Measurements from ENCODE around the gene ZFP64. TPM values are rescaled to one million over a fixed set of nuclear protein-coding genes. Genes with fewer than 3 reads are reported as not detected.
"Not testable (repeated sequence)": the region's sequence is repeated elsewhere in the genome, so short reads cannot be mapped to it uniquely, and the experiment has no call there.

ZFP64 gene
- total and polyA plus RNA-seq, 4 experiments from 2014 or later = 6.2 to 12.8 (median 11.3) TPM

DNA sequence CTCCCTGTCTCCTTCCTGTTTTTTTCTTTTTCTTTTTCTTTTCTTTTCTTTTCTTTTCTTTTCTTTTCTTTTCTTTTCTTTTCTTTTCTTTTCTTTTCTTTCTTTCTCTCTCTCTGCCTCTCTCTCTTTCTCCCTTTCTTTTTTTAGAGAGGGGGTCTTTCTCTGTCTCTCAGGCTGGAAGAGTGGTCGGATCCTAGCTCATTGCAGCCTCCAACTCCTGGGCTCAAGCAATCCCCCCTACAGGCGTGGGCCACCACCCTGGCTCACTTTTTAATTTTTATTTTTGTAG is 1.1 kb upstream of the ZFP64 start:
- H3K4me1 Mint-ChIP-seq = peaks cover 7 to 25% (median 17%) of the 10 kb centered on the region in 4 donors
- not testable (repeated sequence) for H3K9me3 Mint-ChIP-seq
- CTCF ChIA-PET (ENCODE audit: partially characterized antibody) = interaction anchor here (1.1 to 1.5 kb wide), 4 partner anchors 10 to 1741 kb away, joined by 3 to 6 read pairs (median 5); no protein-coding TSS in a partner anchor

DNA sequence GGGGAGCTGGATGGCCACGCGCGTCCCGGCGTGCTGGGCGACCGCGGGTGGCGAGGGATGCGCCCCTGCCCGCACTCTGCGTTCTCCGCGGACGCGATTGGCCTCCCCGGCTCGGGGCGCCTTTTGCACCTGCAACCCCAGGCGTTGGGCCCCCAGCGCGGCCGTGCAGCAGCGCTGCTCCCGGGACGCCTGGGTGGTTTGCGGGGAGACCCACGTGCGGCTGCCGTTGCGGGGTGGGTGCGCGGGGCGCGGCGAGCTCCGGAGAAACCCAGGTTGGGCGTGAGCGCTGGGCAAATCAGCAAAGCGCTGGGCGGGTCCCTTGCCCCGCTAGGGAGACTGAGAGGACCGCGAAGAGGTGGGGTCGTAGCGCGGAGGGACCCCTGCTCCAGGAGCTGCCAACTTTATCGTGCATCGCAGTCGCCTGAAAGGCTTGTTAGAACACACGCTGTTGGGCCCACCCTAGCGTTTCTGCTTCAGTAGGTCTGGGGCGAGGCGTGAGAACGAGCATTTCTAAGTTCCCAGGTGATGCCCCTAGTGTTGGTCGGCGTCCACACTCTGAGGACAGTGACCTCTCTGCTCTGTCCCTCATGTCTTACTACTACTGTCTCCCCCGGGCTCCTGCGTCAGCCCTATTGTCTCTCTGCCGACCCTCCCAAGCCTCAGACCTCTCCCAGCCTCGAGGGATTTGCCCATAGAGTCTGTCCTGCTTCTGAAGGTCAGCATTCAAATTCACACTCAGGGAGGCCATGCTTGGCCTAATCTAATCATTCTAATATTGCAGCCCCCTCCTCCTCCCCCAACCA is 538 bp upstream of the ZFP64 start:
- Histone ChIP-seq H3K36me3 (ENCODE audit: insufficient read depth, low read length) (no peaks in the 10 kb centered on the region), H3K27me3 (ENCODE audit: insufficient read depth, low read length) (no peaks in the 10 kb centered on the region), H3K4me1 (ENCODE audit: insufficient read depth, low read length) (peaks cover 16% of the 10 kb centered on the region), H3K4me3 (ENCODE audit: low read length in 2 of 2) (peak overlapping the region; percentile 84 to 85), H3K9me3 (ENCODE audit: control insufficient read depth in 1 of 2, low read length in 2 of 2) (no peaks in the 10 kb centered on the region), H3K27ac (ENCODE audit: low read depth, low read length) (peak overlapping the region; percentile 66)
- H3K36me3 Mint-ChIP-seq = peaks cover under 1 to 8% of the 10 kb centered on the region in 2 donors
- H3K4me3 Mint-ChIP-seq = peak overlapping the region; percentile 86 to 97 (median 89)
- H3K4me1 Mint-ChIP-seq = peaks cover 7 to 25% (median 17%) of the 10 kb centered on the region in 4 donors
- no peaks in the 10 kb centered on the region for H3K27me3 Mint-ChIP-seq
- ChIA-PET POLR2A (ENCODE audit: partially characterized antibody) (interaction anchor here (0.5 to 1.9 kb wide), 6 partner anchors 10 to 1234 kb away, joined by 3 to 9 read pairs (median 3); partner anchors contain the start of genes DPM1 and MOCS3), CTCF (ENCODE audit: partially characterized antibody) (interaction anchor here (0.9 to 1.5 kb wide), 7 partner anchors 9 to 1741 kb away, joined by 3 to 6 read pairs (median 3); no protein-coding TSS in a partner anchor)
- DNase-seq = peak in 2 of 5 donors; percentile 66 to 68
- intact Hi-C loops (cut with micrococcal nuclease) = no loop called here
- H3K27ac Mint-ChIP-seq = peak overlapping the region; percentile 84 to 96 (median 90)
- peaks cover 0 to 2% (median 0%) of the 10 kb centered on the region in 8 donors for H3K9me3 Mint-ChIP-seq

More for the DNA sequence above, 1.1 kb upstream of the ZFP64 start:
- H3K36me3 ChIP-seq (ENCODE audit: insufficient read depth, low read length); H3K4me3 ChIP-seq (ENCODE audit: low read length in 2 of 2); H3K9me3 ChIP-seq (ENCODE audit: control insufficient read depth in 1 of 2, low read length in 2 of 2); DNase-seq; H3K27me3 ChIP-seq (ENCODE audit: insufficient read depth, low read length); intact Hi-C loops (cut with micrococcal nuclease); H3K27me3 Mint-ChIP-seq; H3K36me3 Mint-ChIP-seq: not testable (repeated sequence)
- peak overlapping the region; percentile 66 for H3K27ac ChIP-seq (ENCODE audit: low read depth, low read length)
- Mint-ChIP-seq H3K4me3 (peak overlapping the region; percentile 86 to 93 (median 88)), H3K27ac (peak overlapping the region in 6 of 7 donors; percentile 46 to 96 (median 92))
- peaks cover 16% of the 10 kb centered on the region for H3K4me1 ChIP-seq (ENCODE audit: insufficient read depth, low read length)
- POLR2A ChIA-PET (ENCODE audit: partially characterized antibody) = interaction anchor here (0.9 kb wide), 1 partner anchor 1234 kb away, joined by 3 read pairs; the partner anchor contains the start of genes DPM1 and MOCS3

GRCh38 chr20:52190437-52191131 is 995 bp downstream of the ZFP64 start:
- POLR2A ChIA-PET (ENCODE audit: partially characterized antibody) = interaction anchor here (1.1 to 1.9 kb wide), 2 partner anchors 9 to 21 kb away, joined by 3 to 9 read pairs; no protein-coding TSS in a partner anchor

GRCh38 chr20:52181766-52182165 is 9.8 kb downstream of the ZFP64 start:
- POLR2A ChIA-PET (ENCODE audit: partially characterized antibody) = interaction anchor here (1.8 kb wide), 1 partner anchor 9 kb away, joined by 9 read pairs; the partner anchor contains the start of gene ZFP64
- H3K36me3 Mint-ChIP-seq = peaks cover 45 to 46% of the 10 kb centered on the region in 2 donors

More at GRCh38 chr20:52190437-52191131, 995 bp downstream of the ZFP64 start:
- Histone ChIP-seq H3K9me3 (ENCODE audit: control insufficient read depth in 1 of 2, low read length in 2 of 2) (no peaks in the 10 kb centered on the region), H3K27ac (ENCODE audit: low read depth, low read length) (peak overlapping the region; percentile 66), H3K36me3 (ENCODE audit: insufficient read depth, low read length) (peaks cover 5% of the 10 kb centered on the region), H3K4me3 (ENCODE audit: low read length in 2 of 2) (peak overlapping the region; percentile 84 to 85), H3K27me3 (ENCODE audit: insufficient read depth, low read length) (no peaks in the 10 kb centered on the region), H3K4me1 (ENCODE audit: insufficient read depth, low read length) (peaks cover 16% of the 10 kb centered on the region)
- Mint-ChIP-seq H3K27me3 (no peaks in the 10 kb centered on the region), H3K36me3 (peaks cover 12 to 19% of the 10 kb centered on the region in 2 donors), H3K4me1 (peaks cover 7 to 25% (median 17%) of the 10 kb centered on the region in 4 donors), H3K27ac (peak overlapping the region; percentile 90 to 96 (median 94)), H3K4me3 (peak overlapping the region; percentile 95 to 98 (median 96)), H3K9me3 (peaks cover 0 to 2% (median 0%) of the 10 kb centered on the region in 8 donors)
- CTCF ChIA-PET (ENCODE audit: partially characterized antibody) = no interaction called here
- DNase-seq = peak in 4 of 5 donors; percentile 11 to 29 (median 24)
- intact Hi-C loops (cut with micrococcal nuclease) = no loop called here

DNA sequence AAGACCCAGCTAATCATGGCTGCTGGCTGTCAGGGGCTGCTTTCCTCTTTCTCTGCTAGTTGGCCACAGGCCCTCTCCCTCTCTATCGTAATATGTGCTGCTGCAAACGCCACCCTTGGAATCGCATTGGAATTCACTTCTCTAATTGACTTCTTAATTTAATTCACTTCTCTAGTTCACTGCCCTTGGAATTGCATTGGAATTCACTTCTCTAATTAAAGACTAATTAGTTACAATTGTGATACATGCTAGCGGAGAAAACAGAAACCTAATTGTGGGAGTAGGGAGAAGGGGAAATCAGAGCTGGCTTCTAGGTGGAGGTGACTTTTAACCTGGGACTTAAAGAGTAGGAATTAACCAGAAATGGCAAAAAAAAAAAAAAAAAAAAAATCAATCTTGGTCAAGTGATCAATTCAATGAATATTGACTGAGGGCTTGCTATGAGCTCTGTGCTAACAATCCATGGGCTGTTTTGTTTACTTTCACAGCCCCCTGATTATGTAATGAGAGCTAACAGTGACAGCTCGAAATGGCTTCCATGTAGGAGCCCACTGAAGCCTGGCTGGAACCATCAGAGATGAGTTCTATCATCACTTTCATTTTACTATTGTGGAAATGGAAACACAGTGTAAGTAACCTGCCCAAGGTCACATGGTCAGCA is 11.3 kb downstream of the ZFP64 start:
- DNase-seq = no peak
- Mint-ChIP-seq H3K4me1 (peaks cover 0 to 6% (median 3%) of the 10 kb centered on the region in 4 donors), H3K4me3 (no peak overlapping the region), H3K9me3 (no peaks in the 10 kb centered on the region), H3K27me3 (no peaks in the 10 kb centered on the region), H3K27ac (peak overlapping the region in 1 of 7 donors; percentile 36), H3K36me3 (peaks cover 40% of the 10 kb centered on the region in 2 donors)
- no peak overlapping the region for H3K27ac ChIP-seq (ENCODE audit: low read depth, low read length)
- no peaks in the 10 kb centered on the region for H3K4me1 ChIP-seq (ENCODE audit: insufficient read depth, low read length)
- no peaks in the 10 kb centered on the region for H3K9me3 ChIP-seq (ENCODE audit: control insufficient read depth in 1 of 2, low read length in 2 of 2)
- no peaks in the 10 kb centered on the region for H3K27me3 ChIP-seq (ENCODE audit: insufficient read depth, low read length)
- no peaks in the 10 kb centered on the region for H3K36me3 ChIP-seq (ENCODE audit: insufficient read depth, low read length)
- POLR2A ChIA-PET (ENCODE audit: partially characterized antibody) = no interaction called here
- CTCF ChIA-PET (ENCODE audit: partially characterized antibody) = interaction anchor here (1.3 kb wide), 1 partner anchor 52 kb away, joined by 3 read pairs; no protein-coding TSS in a partner anchor
- H3K4me3 ChIP-seq (ENCODE audit: low read length in 2 of 2) = no peak overlapping the region
- intact Hi-C loops (cut with micrococcal nuclease) = no loop called here

More at GRCh38 chr20:52181766-52182165, 9.8 kb downstream of the ZFP64 start:
- no peaks in the 10 kb centered on the region for H3K4me1 ChIP-seq (ENCODE audit: insufficient read depth, low read length)
- H3K9me3 ChIP-seq (ENCODE audit: control insufficient read depth in 1 of 2, low read length in 2 of 2) = no peaks in the 10 kb centered on the region
- no peaks in the 10 kb centered on the region for H3K9me3 Mint-ChIP-seq
- no peak overlapping the region for H3K27ac ChIP-seq (ENCODE audit: low read depth, low read length)
- peaks cover 0 to 6% (median 3%) of the 10 kb centered on the region in 4 donors for H3K4me1 Mint-ChIP-seq
- peak overlapping the region in 1 of 7 donors; percentile 63 for H3K27ac Mint-ChIP-seq
- H3K4me3 Mint-ChIP-seq = no peak overlapping the region
- peaks cover 5% of the 10 kb centered on the region for H3K36me3 ChIP-seq (ENCODE audit: insufficient read depth, low read length)
- no peaks in the 10 kb centered on the region for H3K27me3 ChIP-seq (ENCODE audit: insufficient read depth, low read length)
- DNase-seq = no peak
- intact Hi-C loops (cut with micrococcal nuclease) = no loop called here
- CTCF ChIA-PET (ENCODE audit: partially characterized antibody) = interaction anchor here (1.3 kb wide), 1 partner anchor 53 kb away, joined by 3 read pairs; no protein-coding TSS in a partner anchor
- H3K27me3 Mint-ChIP-seq = no peaks in the 10 kb centered on the region
- H3K4me3 ChIP-seq (ENCODE audit: low read length in 2 of 2) = no peak overlapping the region

- no peaks in the 10 kb centered on the region for H3K9me3 Mint-ChIP-seq
- no peak overlapping the region for H3K4me3 Mint-ChIP-seq
- no peaks in the 10 kb centered on the region for H3K27me3 Mint-ChIP-seq
- DNase-seq = no peak
- no peaks in the 10 kb centered on the region for H3K9me3 ChIP-seq (ENCODE audit: control insufficient read depth in 1 of 2, low read length in 2 of 2)
- intact Hi-C loops (cut with micrococcal nuclease) = no loop called here
- peaks cover 0 to 6% (median 3%) of the 10 kb centered on the region in 4 donors for H3K4me1 Mint-ChIP-seq
- POLR2A ChIA-PET (ENCODE audit: partially characterized antibody) = no interaction called here
- H3K27ac ChIP-seq (ENCODE audit: low read depth, low read length) = no peak overlapping the region
- no peaks in the 10 kb centered on the region for H3K36me3 ChIP-seq (ENCODE audit: insufficient read depth, low read length)
- no peaks in the 10 kb centered on the region for H3K27me3 ChIP-seq (ENCODE audit: insufficient read depth, low read length)
- H3K4me3 ChIP-seq (ENCODE audit: low read length in 2 of 2) = no peak overlapping the region
- peak overlapping the region in 2 of 7 donors; percentile 13 to 51 for H3K27ac Mint-ChIP-seq
- CTCF ChIA-PET (ENCODE audit: partially characterized antibody) = interaction anchor here (0.6 to 2.0 kb wide), 3 partner anchors 12 to 579 kb away, joined by 3 to 6 read pairs (median 4); partner anchors contain the start of gene ZFP64
- H3K4me1 ChIP-seq (ENCODE audit: insufficient read depth, low read length) = no peaks in the 10 kb centered on the region
- peaks cover 38 to 40% of the 10 kb centered on the region in 2 donors for H3K36me3 Mint-ChIP-seq
Observed at GRCh38 chr20:52179331-52180179, 12.0 kb downstream of the ZFP64 start.
